AG09319 (cell line): ENCODE data around the gene SSUH2.

Experiments
- DNase-seq: peaks from one replicate; pipeline ENCODE4 v3.0.0-alpha.2; 2010; ENCODE audit warnings: low read depth; ENCODE audit errors: extremely low read depth
- CTCF ChIP-seq: IDR thresholded peaks from 2 replicates; pipeline ENCODE4 v1.5.1; 2011; ENCODE audit warnings: low read depth, mild to moderate bottlenecking, inconsistent platforms, low read length, moderate library complexity

Gene SSUH2

GRCh38 chr3:8639659-8640000 is 5.0 kb downstream of the SSUH2 start:
- no peak for TF ChIP-seq CTCF
- no peak for DNase-seq

GRCh38 chr3:8638994-8639658 is 5.5 kb downstream of the SSUH2 start:
- no peak for DNase-seq
- no peak for TF ChIP-seq CTCF

- no peak for TF ChIP-seq CTCF
- no peak for DNase-seq
Observed at GRCh38 chr3:8637348-8637747, 7.2 kb downstream of the SSUH2 start.

GRCh38 chr3:8635631-8636030 is 9.0 kb downstream of the SSUH2 start:
- no peak for TF ChIP-seq CTCF
- no peak for DNase-seq

- no peak for DNase-seq
- no peak for TF ChIP-seq CTCF
Observed at GRCh38 chr3:8635125-8635524, 9.5 kb downstream of the SSUH2 start.

GRCh38 chr3:8632402-8633237 is 12.0 kb downstream of the SSUH2 start:
- no peak for DNase-seq
- TF ChIP-seq CTCF, result no peak

- no peak for DNase-seq
- TF ChIP-seq CTCF, result no peak
Observed at GRCh38 chr3:8631661-8632060, 12.9 kb downstream of the SSUH2 start.
